Amygdala (tissue), 56 donors: ENCODE data around the gene SCEL.

Experiments used
- DNase-seq, 56 donors: peaks; one replicate each; lab custom pipeline; 2025; lab: John Stamatoyannopoulos, UW

The SCEL gene

GRCh38 chr13:77548594-77548993, 13.1 kb downstream of the SCEL start:
- DNase-seq, result no peak

- DNase-seq, result no peak
Observed at GRCh38 chr13:77554069-77554468, 18.6 kb downstream of the SCEL start.

GRCh38 chr13:77555246-77555645, 19.7 kb downstream of the SCEL start:
- no peak for DNase-seq

- no peak for DNase-seq
Observed at GRCh38 chr13:77558016-77558415, 22.5 kb downstream of the SCEL start.

GRCh38 chr13:77563111-77563510, 27.6 kb downstream of the SCEL start:
- no peak for DNase-seq

- DNase-seq, result peak in 2 of 56 donors; percentile 13 to 45
Observed at GRCh38 chr13:77565635-77566034, 30.1 kb downstream of the SCEL start.

- DNase-seq, result no peak
Observed at GRCh38 chr13:77571956-77572355, 36.5 kb downstream of the SCEL start.

GRCh38 chr13:77574096-77574495, 38.6 kb downstream of the SCEL start:
- DNase-seq, result peak in 10 of 56 donors; percentile 1 to 59 (median 18)

- DNase-seq, result no peak
Observed at GRCh38 chr13:77579959-77580358, 44.5 kb downstream of the SCEL start.

GRCh38 chr13:77580748-77581147, 45.2 kb downstream of the SCEL start:
- DNase-seq, result no peak

GRCh38 chr13:77583581-77583980, 48.1 kb downstream of the SCEL start:
- DNase-seq, result peak in 1 of 56 donors; percentile 47

GRCh38 chr13:77584106-77584505, 48.6 kb downstream of the SCEL start:
- DNase-seq, result peak in 55 of 56 donors; percentile 36 to 93 (median 78)

GRCh38 chr13:77595166-77595810, 59.8 kb downstream of the SCEL start:
- no peak for DNase-seq

- DNase-seq, result no peak
Observed at GRCh38 chr13:77596777-77597176, 61.3 kb downstream of the SCEL start.

- no peak for DNase-seq
Observed at GRCh38 chr13:77599351-77599750, 63.8 kb downstream of the SCEL start.

- DNase-seq, result no peak
Observed at GRCh38 chr13:77600701-77601100, 65.2 kb downstream of the SCEL start.

- no peak for DNase-seq
Observed at GRCh38 chr13:77611068-77611467, 75.6 kb downstream of the SCEL start.

GRCh38 chr13:77616027-77616426, 80.5 kb downstream of the SCEL start:
- no peak for DNase-seq

GRCh38 chr13:77619655-77620054, 84.1 kb downstream of the SCEL start:
- DNase-seq, result no peak

GRCh38 chr13:77620138-77620537, 84.6 kb downstream of the SCEL start:
- peak in 1 of 56 donors; percentile 23 for DNase-seq

- DNase-seq, result no peak
Observed at GRCh38 chr13:77623806-77624205, 88.3 kb downstream of the SCEL start.

GRCh38 chr13:77628170-77628569, 92.7 kb downstream of the SCEL start:
- no peak for DNase-seq

- DNase-seq, result peak in 1 of 56 donors; percentile 35
Observed at GRCh38 chr13:77637588-77637987, 102.1 kb downstream of the SCEL start.
